MM.1S (cell line): ENCODE data around the gene NFKBIA.
"Not testable (repeated sequence)": the region's sequence is repeated elsewhere in the genome, so short reads cannot be mapped to it uniquely, and the experiment has no call there.

Experiments
- DNase-seq: peaks from one replicate; pipeline ENCODE4 v3.0.0-alpha.2; 2015
- H2AFZ ChIP-seq: fragments of 300-600 bp; sonication (generic); 2 replicates; pipeline ENCODE4 v1.6.0; 2016; ENCODE audit warnings: antibody characterized with exemption, low read length
- H3F3A ChIP-seq: fragments of 300-600 bp; sonication (generic); 2 replicates; pipeline ENCODE4 v1.6.1; 2016; ENCODE audit warnings: mild to moderate bottlenecking, antibody characterized with exemption, low read length, moderate library complexity, mixed read lengths; ENCODE audit not compliant: insufficient read depth
- H3K27ac ChIP-seq: fragments of 300-600 bp; sonication (generic); 2 replicates; pipeline ENCODE4 v1.5.1; 2016; ENCODE audit warnings: mild to moderate bottlenecking, low read length
- H3K27me3 ChIP-seq: fragments of 300-600 bp; sonication (generic); replicated peaks from 2 replicates; pipeline ENCODE4 v1.6.0; 2016; ENCODE audit warnings: low read length; ENCODE audit not compliant: insufficient read depth
- H3K36me3 ChIP-seq: fragments of 300-600 bp; sonication (generic); replicated peaks from 2 replicates; pipeline ENCODE4 v1.6.1; 2016; ENCODE audit warnings: mild to moderate bottlenecking, low read length, mixed read lengths; ENCODE audit not compliant: insufficient read depth
- H3K4me1 ChIP-seq: fragments of 300-600 bp; sonication (generic); 2 replicates; pipeline ENCODE4 v1.6.1; 2016; ENCODE audit warnings: low read length, mixed read lengths
- H3K4me2 ChIP-seq: fragments of 300-600 bp; sonication (generic); 2 replicates; pipeline ENCODE4 v1.6.0; 2016; ENCODE audit warnings: low read depth, low read length
- H3K4me3 ChIP-seq: fragments of 300-600 bp; sonication (generic); 2 replicates; pipeline ENCODE4 v1.5.1; 2016; ENCODE audit warnings: low read length, mixed read lengths
- H3K79me2 ChIP-seq: fragments of 300-600 bp; sonication (generic); 2 replicates; pipeline ENCODE4 v1.6.1; 2016; ENCODE audit warnings: mixed run types, low read length, mixed read lengths
- H3K9ac ChIP-seq: fragments of 300-600 bp; sonication (generic); 2 replicates; pipeline ENCODE4 v1.6.1; 2016; ENCODE audit warnings: low read length, mixed read lengths
- H3K9me2 ChIP-seq: fragments of 300-600 bp; sonication (generic); replicated peaks from 2 replicates; pipeline ENCODE4 v1.6.1; 2016; ENCODE audit warnings: mild to moderate bottlenecking, low read length, mixed read lengths; ENCODE audit not compliant: insufficient read depth
- H3K9me3 ChIP-seq: fragments of 300-600 bp; sonication (generic); replicated peaks from 2 replicates; pipeline ENCODE4 v1.6.1; 2016; ENCODE audit warnings: mild to moderate bottlenecking, low read length, mixed read lengths; ENCODE audit not compliant: insufficient read depth
- H4K20me1 ChIP-seq: fragments of 300-600 bp; sonication (generic); 2 replicates; pipeline ENCODE4 v1.6.1; 2016; ENCODE audit warnings: mild to moderate bottlenecking, low read length, moderate library complexity, mixed read lengths; ENCODE audit not compliant: insufficient read depth
- CTCF ChIP-seq: fragments of 300-600 bp; sonication (generic); IDR thresholded peaks from 2 replicates; pipeline ENCODE4 v1.5.1; 2016; ENCODE audit warnings: antibody characterized with exemption, low read length, mixed read lengths
- EZH2 ChIP-seq: fragments of 300-600 bp; sonication (generic); optimal IDR thresholded peaks from 2 replicates; pipeline ENCODE3; 2017; ENCODE audit warnings: low read depth, mild to moderate bottlenecking, antibody characterized with exemption, low read length, mixed read lengths
- EZH2phosphoT487 ChIP-seq: fragments of 300-600 bp; sonication (generic); IDR thresholded peaks from 2 replicates; pipeline ENCODE4 v1.6.1; 2018; ENCODE audit warnings: antibody characterized with exemption, low read length

The NFKBIA gene

GRCh38 chr14:35361141-35361480, 43.4 kb downstream of the NFKBIA start:
- Histone ChIP-seq H3K4me1 (peaks cover 10% of the 10 kb centered on the region), H2AFZ (no peak overlapping the region), H3K9me3 (no peaks in the 10 kb centered on the region), H3K4me3 (no peak overlapping the region), H4K20me1 (no peaks in the 10 kb centered on the region), H3K27ac (no peak overlapping the region), H3K4me2 (no peak overlapping the region), H3K9me2 (no peaks in the 10 kb centered on the region), H3K27me3 (no peaks in the 10 kb centered on the region), H3F3A (no peaks in the 10 kb centered on the region), H3K9ac (no peak overlapping the region), H3K79me2 (no peaks in the 10 kb centered on the region), H3K36me3 (no peaks in the 10 kb centered on the region)
- TF ChIP-seq EZH2 (no peak), CTCF (no peak), EZH2phosphoT487 (no peak)
- DNase-seq = no peak

- H3K9me3 ChIP-seq, H3K4me1 ChIP-seq, H3K9ac ChIP-seq, H3K4me3 ChIP-seq, H3K27ac ChIP-seq, H3K36me3 ChIP-seq, H4K20me1 ChIP-seq, H2AFZ ChIP-seq, H3F3A ChIP-seq, H3K79me2 ChIP-seq, H3K4me2 ChIP-seq, DNase-seq, H3K27me3 ChIP-seq, H3K9me2 ChIP-seq: not testable (repeated sequence)
Measured at GRCh38 chr14:35359655-35360054, 44.9 kb downstream of the NFKBIA start.

- Histone ChIP-seq H3K27ac (no peak overlapping the region), H3K9ac (no peak overlapping the region)
Measured at GRCh38 chr14:35355981-35356841, 48.3 kb downstream of the NFKBIA start.

GRCh38 chr14:35355235-35355634, 49.3 kb downstream of the NFKBIA start:
- H3K79me2 ChIP-seq, H3K27me3 ChIP-seq, DNase-seq, H3K4me3 ChIP-seq, H2AFZ ChIP-seq, H3K27ac ChIP-seq, H3K4me2 ChIP-seq, H4K20me1 ChIP-seq, H3F3A ChIP-seq, H3K9me3 ChIP-seq, H3K9ac ChIP-seq, H3K36me3 ChIP-seq, H3K4me1 ChIP-seq, H3K9me2 ChIP-seq: not testable (repeated sequence)

More at GRCh38 chr14:35355981-35356841, 48.3 kb downstream of the NFKBIA start:
- Histone ChIP-seq H3K4me1 (no peaks in the 10 kb centered on the region), H3K36me3 (no peaks in the 10 kb centered on the region), H3K4me2 (no peak overlapping the region), H3K9me2 (no peaks in the 10 kb centered on the region), H3K79me2 (no peaks in the 10 kb centered on the region), H4K20me1 (no peaks in the 10 kb centered on the region), H3K27me3 (no peaks in the 10 kb centered on the region), H3K4me3 (no peak overlapping the region), H3K9me3 (no peaks in the 10 kb centered on the region), H2AFZ (no peak overlapping the region), H3F3A (no peaks in the 10 kb centered on the region)
- DNase-seq = no peak
- TF ChIP-seq EZH2 (no peak), EZH2phosphoT487 (no peak), CTCF (no peak)
